HG02588 (cell line): ENCODE data around the gene ANXA2.
"Not testable (repeated sequence)": the region's sequence is repeated elsewhere in the genome, so short reads cannot be mapped to it uniquely, and the experiment has no call there.

Experiments used
- ATAC-seq: cut with Tn5 transposase; IDR thresholded peaks from one replicate; pipeline ENCODE4 v1.9.1; 2021; ENCODE audit warnings: mild to moderate bottlenecking, moderate library complexity; ENCODE audit not compliant: unreplicated experiment

The ANXA2 gene

GRCh38 chr15:60372227-60372626 lies 25.6 kb downstream of the ANXA2 start:
- ATAC-seq = no peak

- ATAC-seq = no peak
Measured at GRCh38 chr15:60371175-60372051, 26.4 kb downstream of the ANXA2 start.

- no peak for ATAC-seq
Measured at GRCh38 chr15:60370869-60371136, 27.0 kb downstream of the ANXA2 start.

GRCh38 chr15:60370105-60370868 lies 27.5 kb downstream of the ANXA2 start:
- no peak for ATAC-seq

GRCh38 chr15:60369696-60370095 lies 28.1 kb downstream of the ANXA2 start:
- ATAC-seq = no peak

- no peak for ATAC-seq
Measured at GRCh38 chr15:60364612-60364924, 33.2 kb downstream of the ANXA2 start.

GRCh38 chr15:60363903-60364611 lies 33.7 kb downstream of the ANXA2 start:
- no peak for ATAC-seq

- no peak for ATAC-seq
Measured at GRCh38 chr15:60363087-60363549, 34.7 kb downstream of the ANXA2 start.

GRCh38 chr15:60362321-60363086 lies 35.3 kb downstream of the ANXA2 start:
- ATAC-seq = no peak

- ATAC-seq = not testable (repeated sequence)
Measured at GRCh38 chr15:60359738-60360137, 38.0 kb downstream of the ANXA2 start.

- no peak for ATAC-seq
Measured at GRCh38 chr15:60358935-60359682, 38.7 kb downstream of the ANXA2 start.

GRCh38 chr15:60356832-60357231 lies 41.0 kb downstream of the ANXA2 start:
- no peak for ATAC-seq

- ATAC-seq = no peak
Measured at GRCh38 chr15:60355148-60355857, 42.5 kb downstream of the ANXA2 start.

- ATAC-seq = no peak
Measured at GRCh38 chr15:60353245-60353920, 44.4 kb downstream of the ANXA2 start.

GRCh38 chr15:60352525-60352924 lies 45.3 kb downstream of the ANXA2 start:
- ATAC-seq = no peak

GRCh38 chr15:60351066-60351465 lies 46.7 kb downstream of the ANXA2 start:
- no peak for ATAC-seq

GRCh38 chr15:60350108-60350507 lies 47.7 kb downstream of the ANXA2 start:
- no peak for ATAC-seq

GRCh38 chr15:60349589-60349988 lies 48.2 kb downstream of the ANXA2 start:
- ATAC-seq = no peak

GRCh38 chr15:60347480-60348049 lies 50.2 kb downstream of the ANXA2 start:
- ATAC-seq = no peak
